Measurements from ENCODE around the gene PRAMEF25.
"Not testable (repeated sequence)": the region's sequence is repeated elsewhere in the genome, so short reads cannot be mapped to it uniquely, and the experiment has no call there.

The PRAMEF25 gene

GRCh38 chr1:13070474-13070873 lies at the start of gene PRAMEF25:
Gene PRAMEF25, plus strand, starts transcription at chr1:13070774. Its CDS starts 2,920 bp downstream, at chr1:13073694.
- in situ Hi-C loops (cut with MboI; ENCODE audit: low sequenced_read_pairs), result not testable (repeated sequence)

GRCh38 chr1:13056475-13056874 lies 14.1 kb upstream of the PRAMEF25 start, which contains the start of gene PRAMEF27:
Gene PRAMEF27, minus strand, starts transcription at chr1:13056575. Its CDS starts 2,916 bp downstream, at chr1:13053659.
- in situ Hi-C loops (cut with MboI; ENCODE audit: low sequenced_read_pairs), result not testable (repeated sequence)

GRCh38 chr1:13116754-13117153 lies 46.2 kb downstream of the PRAMEF25 start, which contains the start of gene HNRNPCL2:
Gene HNRNPCL2, minus strand, starts transcription at chr1:13116854. Its CDS starts 454 bp downstream, at chr1:13116400.
- in situ Hi-C loops (cut with MboI; ENCODE audit: low sequenced_read_pairs), result not testable (repeated sequence)
